ENCODE results near the gene QRFP. TPM values are rescaled to one million over a fixed set of nuclear protein-coding genes. Genes with fewer than 3 reads are reported as not detected.

QRFP gene
- total RNA-seq, 2 donors from 2014 or later: not detected

- ATAC-seq (ENCODE audit: insufficient number of reproducible peaks, low FRiP score, low read depth) (no peak), DNase-seq (ENCODE audit: low spot score) (no peak)
- H3K27me3 ChIP-seq (replicated peaks; ENCODE audit: insufficient read depth): no peaks in the 10 kb centered on the region
- no peak for TF ChIP-seq CTCF (IDR thresholded peaks at IDR 0.05)
- peaks cover 6 to 60% of the 10 kb centered on the region in 2 donors for H3K4me1 ChIP-seq (ENCODE audit: control insufficient read depth in 1 of 2, low read depth in 2 of 2)
- H3K36me3 ChIP-seq: peaks cover 18% of the 10 kb centered on the region
- H3K4me3 ChIP-seq: no peak overlapping the region
- no peak overlapping the region for H3K27ac ChIP-seq
- no peaks in the 10 kb centered on the region for H3K9me3 ChIP-seq
Observed at GRCh38 chr9:130869250-130869649, 27.4 kb downstream of the QRFP start.

GRCh38 chr9:130868230-130868629 lies 28.4 kb downstream of the QRFP start:
- Histone ChIP-seq H3K36me3 (peaks cover 14% of the 10 kb centered on the region), H3K4me3 (no peak overlapping the region), H3K27ac (no peak overlapping the region), H3K27me3 (replicated peaks; ENCODE audit: insufficient read depth) (no peaks in the 10 kb centered on the region), H3K9me3 (no peaks in the 10 kb centered on the region), H3K4me1 (ENCODE audit: control insufficient read depth in 1 of 2, low read depth in 2 of 2) (peaks cover 6 to 49% of the 10 kb centered on the region in 2 donors)
- ATAC-seq (ENCODE audit: insufficient number of reproducible peaks, low FRiP score, low read depth) (no peak), DNase-seq (ENCODE audit: low spot score) (no peak)
- TF ChIP-seq CTCF (IDR thresholded peaks at IDR 0.05): no peak

- H3K27me3 ChIP-seq (replicated peaks; ENCODE audit: insufficient read depth): no peaks in the 10 kb centered on the region
- no peak overlapping the region for H3K27ac ChIP-seq
- H3K9me3 ChIP-seq: no peaks in the 10 kb centered on the region
- DNase-seq (ENCODE audit: low spot score): no peak
- no peak for ATAC-seq (ENCODE audit: insufficient number of reproducible peaks, low FRiP score, low read depth)
- H3K4me3 ChIP-seq: no peak overlapping the region
- TF ChIP-seq CTCF (IDR thresholded peaks at IDR 0.05): no peak
- H3K36me3 ChIP-seq: peaks cover 21% of the 10 kb centered on the region
- peaks cover 1 to 43% of the 10 kb centered on the region in 2 donors for H3K4me1 ChIP-seq (ENCODE audit: control insufficient read depth in 1 of 2, low read depth in 2 of 2)
Observed at GRCh38 chr9:130867556-130867955, 29.1 kb downstream of the QRFP start.

- DNase-seq (ENCODE audit: low spot score): no peak
- no peaks in the 10 kb centered on the region for H3K27me3 ChIP-seq (replicated peaks; ENCODE audit: insufficient read depth)
- peaks cover 21% of the 10 kb centered on the region for H3K36me3 ChIP-seq
- no peak overlapping the region for H3K4me3 ChIP-seq
- peaks cover 0 to 42% of the 10 kb centered on the region in 2 donors for H3K4me1 ChIP-seq (ENCODE audit: control insufficient read depth in 1 of 2, low read depth in 2 of 2)
- H3K9me3 ChIP-seq: no peaks in the 10 kb centered on the region
- H3K27ac ChIP-seq: no peak overlapping the region
- ATAC-seq (ENCODE audit: insufficient number of reproducible peaks, low FRiP score, low read depth): no peak
- peak; percentile 79 for TF ChIP-seq CTCF (IDR thresholded peaks at IDR 0.05)
Observed at GRCh38 chr9:130866474-130866965, 30.1 kb downstream of the QRFP start.

- H3K27me3 ChIP-seq (replicated peaks; ENCODE audit: insufficient read depth): no peaks in the 10 kb centered on the region
- H3K27ac ChIP-seq: no peak overlapping the region
- ATAC-seq (ENCODE audit: insufficient number of reproducible peaks, low FRiP score, low read depth): no peak
- DNase-seq (ENCODE audit: low spot score): no peak
- no peak for TF ChIP-seq CTCF (IDR thresholded peaks at IDR 0.05)
- no peak overlapping the region for H3K4me3 ChIP-seq
- peaks cover 0 to 48% of the 10 kb centered on the region in 2 donors for H3K4me1 ChIP-seq (ENCODE audit: control insufficient read depth in 1 of 2, low read depth in 2 of 2)
- no peaks in the 10 kb centered on the region for H3K9me3 ChIP-seq
- peaks cover 21% of the 10 kb centered on the region for H3K36me3 ChIP-seq
Observed at GRCh38 chr9:130865921-130866320, 30.7 kb downstream of the QRFP start.
